Measurements from ENCODE around the gene BRF1.

Gene BRF1

GRCh38 chr14:105172476-105172875 is 128.3 kb downstream of the BRF1 start:
- DNase-seq (ENCODE audit: low spot score): no peak

GRCh38 chr14:105171004-105171673 is 129.7 kb downstream of the BRF1 start:
- no peak for DNase-seq (ENCODE audit: low spot score)

- no peak for DNase-seq (ENCODE audit: low spot score)
These were observed 130.8 kb downstream of the BRF1 start for GRCh38 chr14:105169776-105170655.

GRCh38 chr14:105168979-105169507 is 131.8 kb downstream of the BRF1 start:
- DNase-seq (ENCODE audit: low spot score): peak; percentile 25

GRCh38 chr14:105168496-105168978 is 132.3 kb downstream of the BRF1 start, which contains the start of gene JAG2:
JAG2 (minus strand) TSS chr14:105168776; CDS start chr14:105168420, 356 bp downstream.
- DNase-seq (ENCODE audit: low spot score): peak; percentile 48

- no peak for DNase-seq (ENCODE audit: low spot score)
These were observed 132.7 kb downstream of the BRF1 start for GRCh38 chr14:105168093-105168420.

- DNase-seq (ENCODE audit: low spot score): no peak
These were observed 133.3 kb downstream of the BRF1 start for GRCh38 chr14:105167303-105168092.

GRCh38 chr14:105166571-105167302 is 134.1 kb downstream of the BRF1 start:
- DNase-seq (ENCODE audit: low spot score): no peak

- DNase-seq (ENCODE audit: low spot score): no peak
These were observed 134.9 kb downstream of the BRF1 start for GRCh38 chr14:105165761-105166485.

- no peak for DNase-seq (ENCODE audit: low spot score)
These were observed 135.6 kb downstream of the BRF1 start for GRCh38 chr14:105165134-105165704.

- DNase-seq (ENCODE audit: low spot score): no peak
These were observed 137.6 kb downstream of the BRF1 start for GRCh38 chr14:105163040-105163742.

GRCh38 chr14:105162669-105162979 is 138.2 kb downstream of the BRF1 start:
- DNase-seq (ENCODE audit: low spot score): no peak

- peak; percentile 9 for DNase-seq (ENCODE audit: low spot score)
These were observed 138.7 kb downstream of the BRF1 start for GRCh38 chr14:105161964-105162668.

- DNase-seq (ENCODE audit: low spot score): no peak
These were observed 139.5 kb downstream of the BRF1 start for GRCh38 chr14:105161309-105161708.

GRCh38 chr14:105160776-105161175 is 140.0 kb downstream of the BRF1 start:
- DNase-seq (ENCODE audit: low spot score): no peak

- DNase-seq (ENCODE audit: low spot score): no peak
These were observed 141.5 kb downstream of the BRF1 start for GRCh38 chr14:105159344-105159743.
